ENCODE data around the gene KRT85. TPM values are rescaled to one million over a fixed set of nuclear protein-coding genes. Genes with fewer than 3 reads are reported as not detected.

The KRT85 gene
- total RNA-seq, 4 donors from 2014 or later: not detected

GRCh38 chr12:52402377-52402776 is 35.1 kb upstream of the KRT85 start:
- H3K4me1 ChIP-seq: no peaks in the 10 kb centered on the region
- H3K9me3 ChIP-seq: no peaks in the 10 kb centered on the region
- H3K27ac ChIP-seq (replicated peaks in 1 of 4): no peak overlapping the region
- H3K27me3 ChIP-seq: peaks cover 0 to 31% (median 0%) of the 10 kb centered on the region in 4 donors
- no peak for TF ChIP-seq EP300 (IDR thresholded peaks at IDR 0.05)
- TF ChIP-seq POLR2AphosphoS5 (IDR thresholded peaks at IDR 0.05): no peak
- TF ChIP-seq CTCF (IDR thresholded peaks at IDR 0.05): no peak
- TF ChIP-seq POLR2A (IDR thresholded peaks at IDR 0.05; ENCODE audit: low read depth): no peak
- WGBS: 92% methylated on average over 2 of the region's 2 CpGs
- no peak overlapping the region for H3K4me3 ChIP-seq
- H3K36me3 ChIP-seq: no peaks in the 10 kb centered on the region
- intact Hi-C loops (cut with DNase I): no loop called here
- no peak for DNase-seq (ENCODE audit: extremely low spot score)

GRCh38 chr12:52401926-52402325 is 34.6 kb upstream of the KRT85 start:
- TF ChIP-seq EP300 (IDR thresholded peaks at IDR 0.05) (no peak), POLR2A (IDR thresholded peaks at IDR 0.05; ENCODE audit: low read depth) (no peak), CTCF (IDR thresholded peaks at IDR 0.05) (no peak), POLR2AphosphoS5 (IDR thresholded peaks at IDR 0.05) (no peak)
- DNase-seq (ENCODE audit: extremely low spot score): no peak
- H3K4me1 ChIP-seq: no peaks in the 10 kb centered on the region
- no peak overlapping the region for H3K4me3 ChIP-seq
- no peaks in the 10 kb centered on the region for H3K9me3 ChIP-seq
- WGBS: 90% methylated on average over 4 of the region's 4 CpGs
- no peak overlapping the region for H3K27ac ChIP-seq (replicated peaks in 1 of 4)
- peaks cover 0 to 29% (median 0%) of the 10 kb centered on the region in 4 donors for H3K27me3 ChIP-seq
- no peaks in the 10 kb centered on the region for H3K36me3 ChIP-seq
- intact Hi-C loops (cut with DNase I): no loop called here

- TF ChIP-seq EP300 (IDR thresholded peaks at IDR 0.05): no peak
- TF ChIP-seq POLR2AphosphoS5 (IDR thresholded peaks at IDR 0.05): no peak
- TF ChIP-seq POLR2A (IDR thresholded peaks at IDR 0.05; ENCODE audit: low read depth): no peak
- no peak for TF ChIP-seq CTCF (IDR thresholded peaks at IDR 0.05)
- WGBS: 90% methylated on average over 5 of the region's 5 CpGs
- DNase-seq (ENCODE audit: extremely low spot score): no peak
Observed at GRCh38 chr12:52401526-52401925, 34.2 kb upstream of the KRT85 start.

GRCh38 chr12:52400906-52401305 is 33.6 kb upstream of the KRT85 start:
- Histone ChIP-seq H3K9me3 (no peaks in the 10 kb centered on the region), H3K27me3 (peaks cover 0 to 19% (median 0%) of the 10 kb centered on the region in 4 donors), H3K4me1 (no peaks in the 10 kb centered on the region), H3K36me3 (no peaks in the 10 kb centered on the region), H3K27ac (replicated peaks in 1 of 4) (no peak overlapping the region), H3K4me3 (no peak overlapping the region)
- TF ChIP-seq CTCF (IDR thresholded peaks at IDR 0.05) (no peak), POLR2AphosphoS5 (IDR thresholded peaks at IDR 0.05) (no peak), POLR2A (IDR thresholded peaks at IDR 0.05; ENCODE audit: low read depth) (no peak), EP300 (IDR thresholded peaks at IDR 0.05) (no peak)
- no peak for DNase-seq (ENCODE audit: extremely low spot score)
- intact Hi-C loops (cut with DNase I): no loop called here
- WGBS: 93% methylated on average over 8 of the region's 9 CpGs

More at GRCh38 chr12:52401526-52401925, 34.2 kb upstream of the KRT85 start:
- intact Hi-C loops (cut with DNase I): no loop called here
- peaks cover 0 to 25% (median 0%) of the 10 kb centered on the region in 4 donors for H3K27me3 ChIP-seq
- no peaks in the 10 kb centered on the region for H3K9me3 ChIP-seq
- no peak overlapping the region for H3K4me3 ChIP-seq
- no peaks in the 10 kb centered on the region for H3K4me1 ChIP-seq
- no peaks in the 10 kb centered on the region for H3K36me3 ChIP-seq
- H3K27ac ChIP-seq (replicated peaks in 1 of 4): no peak overlapping the region

- DNase-seq (ENCODE audit: extremely low spot score): no peak
- no peaks in the 10 kb centered on the region for H3K9me3 ChIP-seq
- no peaks in the 10 kb centered on the region for H3K36me3 ChIP-seq
- intact Hi-C loops (cut with DNase I): no loop called here
- H3K4me3 ChIP-seq: no peak overlapping the region
- H3K4me1 ChIP-seq: no peaks in the 10 kb centered on the region
- peaks cover 0 to 15% (median 0%) of the 10 kb centered on the region in 4 donors for H3K27me3 ChIP-seq
- 95% methylated on average over 12 of the region's 16 CpGs for WGBS
- no peak overlapping the region for H3K27ac ChIP-seq (replicated peaks in 1 of 4)
- no peak for TF ChIP-seq POLR2A (IDR thresholded peaks at IDR 0.05; ENCODE audit: low read depth)
- TF ChIP-seq EP300 (IDR thresholded peaks at IDR 0.05): no peak
- TF ChIP-seq CTCF (IDR thresholded peaks at IDR 0.05): no peak
- TF ChIP-seq POLR2AphosphoS5 (IDR thresholded peaks at IDR 0.05): no peak
Observed at GRCh38 chr12:52399756-52400155, 32.5 kb upstream of the KRT85 start.

Data from esophagus muscularis mucosa (tissue), 4 donors.